ENCODE measurements around the gene GPATCH3.
"Not testable (repeated sequence)": the region's sequence is repeated elsewhere in the genome, so short reads cannot be mapped to it uniquely, and the experiment has no call there.

Gene GPATCH3, protein sequence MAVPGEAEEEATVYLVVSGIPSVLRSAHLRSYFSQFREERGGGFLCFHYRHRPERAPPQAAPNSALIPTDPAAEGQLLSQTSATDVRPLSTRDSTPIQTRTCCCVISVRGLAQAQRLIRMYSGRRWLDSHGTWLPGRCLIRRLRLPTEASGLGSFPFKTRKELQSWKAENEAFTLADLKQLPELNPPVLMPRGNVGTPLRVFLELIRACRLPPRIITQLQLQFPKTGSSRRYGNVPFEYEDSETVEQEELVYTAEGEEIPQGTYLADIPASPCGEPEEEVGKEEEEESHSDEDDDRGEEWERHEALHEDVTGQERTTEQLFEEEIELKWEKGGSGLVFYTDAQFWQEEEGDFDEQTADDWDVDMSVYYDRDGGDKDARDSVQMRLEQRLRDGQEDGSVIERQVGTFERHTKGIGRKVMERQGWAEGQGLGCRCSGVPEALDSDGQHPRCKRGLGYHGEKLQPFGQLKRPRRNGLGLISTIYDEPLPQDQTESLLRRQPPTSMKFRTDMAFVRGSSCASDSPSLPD

DNA sequence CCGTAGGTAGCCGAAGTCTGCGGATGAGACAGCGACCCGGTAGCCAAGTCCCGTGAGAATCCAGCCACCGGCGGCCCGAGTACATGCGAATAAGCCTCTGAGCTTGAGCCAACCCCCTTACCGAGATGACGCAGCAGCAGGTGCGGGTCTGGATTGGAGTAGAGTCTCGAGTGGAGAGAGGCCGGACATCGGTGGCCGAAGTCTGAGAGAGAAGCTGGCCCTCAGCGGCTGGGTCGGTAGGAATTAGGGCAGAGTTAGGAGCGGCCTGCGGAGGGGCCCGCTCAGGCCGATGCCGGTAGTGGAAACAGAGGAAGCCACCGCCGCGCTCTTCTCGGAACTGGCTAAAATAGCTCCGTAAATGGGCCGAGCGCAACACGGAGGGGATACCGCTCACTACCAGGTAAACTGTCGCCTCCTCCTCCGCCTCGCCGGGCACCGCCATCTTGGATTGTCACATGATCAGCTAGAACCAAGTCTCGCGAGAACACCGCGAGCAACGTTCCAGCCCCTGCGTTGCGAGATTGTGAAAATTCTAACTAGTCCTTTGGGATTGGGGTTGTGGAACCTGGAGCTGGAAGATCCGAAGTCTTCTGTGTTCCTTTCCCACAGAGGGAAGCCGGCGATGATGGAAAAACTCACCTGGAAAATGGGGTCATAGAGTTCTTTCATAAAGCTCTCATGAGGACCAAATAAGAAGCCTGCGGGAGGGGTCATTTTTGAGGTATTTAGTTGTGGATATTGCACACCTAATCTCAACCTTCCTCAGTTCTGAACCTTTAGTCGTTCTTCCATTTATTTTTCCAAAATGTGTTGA is at the start of gene GPATCH3:
Gene GPATCH3, minus strand, starts transcription at position 467 of the 814 bp plus-strand sequence. Its CDS starts 25 bp downstream, at position 442.
- Histone ChIP-seq H3K9me3 (ENCODE audit: control insufficient read depth in 2 of 2, low read length in 2 of 2) (no peaks in the 10 kb centered on the region), H3K9ac (ENCODE audit: low read depth in 1 of 2, low read length in 2 of 2) (peak within 1 kb of the TSS; percentile 81 to 89), H3K27ac (ENCODE audit: low read depth in 2 of 2, low read length in 2 of 2) (peak within 1 kb of the TSS; percentile 80 to 87), H3K4me1 (ENCODE audit: control insufficient read depth in 2 of 2, insufficient read depth in 2 of 2, low read length in 2 of 2) (peaks cover 13 to 20% of the 10 kb centered on the region in 2 donors), H3K27me3 (ENCODE audit: control insufficient read depth in 2 of 2, insufficient read depth in 2 of 2, low read length in 2 of 2) (no peaks in the 10 kb centered on the region), H3K36me3 (ENCODE audit: control insufficient read depth in 2 of 2, insufficient read depth in 2 of 2, low read length in 2 of 2) (peaks cover 11 to 14% of the 10 kb centered on the region in 2 donors), H3K4me3 (ENCODE audit: low read length in 2 of 2) (peak within 1 kb of the TSS; percentile 91 to 97)

DNA sequence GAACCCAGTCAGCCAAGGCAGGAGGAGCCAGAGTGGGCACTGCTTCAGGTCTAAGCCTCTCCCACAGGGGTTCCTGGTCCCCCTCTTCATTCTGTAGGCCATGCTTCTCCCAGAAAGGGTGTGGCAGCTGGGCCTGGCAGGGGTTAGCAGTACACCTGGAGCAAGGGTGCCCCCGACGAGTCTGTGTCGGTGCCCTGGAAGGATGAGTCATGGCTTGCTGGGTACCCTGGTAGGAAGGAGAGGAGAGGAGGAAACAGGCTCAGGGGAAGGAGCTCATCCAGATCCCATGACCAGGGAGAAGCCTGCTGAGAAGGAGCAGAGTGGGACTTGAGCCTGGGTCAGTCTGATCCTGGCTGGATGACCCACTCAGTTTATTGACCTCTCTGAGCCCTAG is 49.7 kb upstream of the GPATCH3 start:
- Histone ChIP-seq H3K36me3 (ENCODE audit: control insufficient read depth in 2 of 2, insufficient read depth in 2 of 2, low read length in 2 of 2) (peaks cover 42 to 45% of the 10 kb centered on the region in 2 donors), H3K9me3 (ENCODE audit: control insufficient read depth in 2 of 2, low read length in 2 of 2) (no peaks in the 10 kb centered on the region), H3K4me1 (ENCODE audit: control insufficient read depth in 2 of 2, insufficient read depth in 2 of 2, low read length in 2 of 2) (peaks cover 10 to 16% of the 10 kb centered on the region in 2 donors), H3K9ac (ENCODE audit: low read depth in 1 of 2, low read length in 2 of 2) (no peak overlapping the region), H3K4me3 (ENCODE audit: low read length in 2 of 2) (no peak overlapping the region), H3K27me3 (ENCODE audit: control insufficient read depth in 2 of 2, insufficient read depth in 2 of 2, low read length in 2 of 2) (no peaks in the 10 kb centered on the region), H3K27ac (ENCODE audit: low read depth in 2 of 2, low read length in 2 of 2) (no peak overlapping the region)

DNA sequence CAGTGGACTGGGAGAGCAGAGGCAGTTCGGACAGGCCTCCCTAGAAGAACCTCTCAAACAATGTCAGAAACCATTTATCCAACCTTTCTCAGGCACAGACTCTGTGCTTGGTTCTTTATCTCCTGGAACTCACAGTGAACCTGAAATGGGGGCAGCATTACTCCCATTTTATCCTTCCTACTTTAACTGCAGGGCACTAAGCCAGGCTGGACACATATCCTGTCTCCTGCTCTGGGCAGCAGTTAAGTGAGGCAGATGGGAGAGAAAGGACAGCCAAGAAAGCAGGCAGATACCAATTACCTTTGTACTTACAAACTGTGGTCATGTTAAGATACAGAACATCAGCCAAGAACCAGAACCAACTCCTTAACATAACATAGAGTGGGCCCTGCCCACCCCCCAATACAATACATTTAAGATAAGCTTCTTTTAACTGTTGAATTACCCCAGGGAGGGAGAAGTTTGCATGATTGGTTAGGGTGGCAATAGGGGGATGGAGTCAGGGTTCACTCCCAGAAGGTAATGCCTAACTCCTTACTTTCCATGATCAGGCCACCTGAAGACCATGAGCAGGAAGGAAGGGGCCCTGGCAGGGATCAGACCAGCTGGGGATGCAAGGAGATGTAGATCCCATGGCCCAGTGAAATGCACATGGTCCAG is 49.1 kb upstream of the GPATCH3 start:
- no peaks in the 10 kb centered on the region for H3K27me3 ChIP-seq (ENCODE audit: control insufficient read depth in 2 of 2, insufficient read depth in 2 of 2, low read length in 2 of 2)

DNA sequence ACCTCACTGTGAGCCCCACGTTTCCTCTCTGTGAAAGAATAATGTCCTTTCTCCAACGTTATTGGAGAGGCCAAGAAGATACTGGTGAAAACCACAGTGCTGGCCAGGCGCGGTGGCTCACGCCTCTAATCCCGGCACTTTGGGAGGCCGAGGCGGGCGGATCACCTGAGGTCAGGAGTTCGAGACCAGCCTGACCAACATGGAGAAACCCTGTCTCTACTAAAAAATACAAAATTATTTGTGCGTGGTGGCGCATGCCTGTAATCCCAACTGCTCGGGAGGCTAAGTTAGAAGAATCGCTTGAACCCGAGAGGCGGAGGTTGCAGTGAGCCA is 48.4 kb upstream of the GPATCH3 start:
- not testable (repeated sequence) for H3K27me3 ChIP-seq (ENCODE audit: control insufficient read depth in 2 of 2, insufficient read depth in 2 of 2, low read length in 2 of 2); H3K27ac ChIP-seq (ENCODE audit: low read depth in 2 of 2, low read length in 2 of 2); H3K9ac ChIP-seq (ENCODE audit: low read depth in 1 of 2, low read length in 2 of 2); H3K4me3 ChIP-seq (ENCODE audit: low read length in 2 of 2); H3K9me3 ChIP-seq (ENCODE audit: control insufficient read depth in 2 of 2, low read length in 2 of 2)
- Histone ChIP-seq H3K4me1 (ENCODE audit: control insufficient read depth in 2 of 2, insufficient read depth in 2 of 2, low read length in 2 of 2) (peaks cover 10 to 17% of the 10 kb centered on the region in 2 donors), H3K36me3 (ENCODE audit: control insufficient read depth in 2 of 2, insufficient read depth in 2 of 2, low read length in 2 of 2) (peaks cover 43 to 52% of the 10 kb centered on the region in 2 donors)

More for the DNA sequence above, 49.1 kb upstream of the GPATCH3 start:
- H3K27ac ChIP-seq (ENCODE audit: low read depth in 2 of 2, low read length in 2 of 2), result no peak overlapping the region
- H3K4me3 ChIP-seq (ENCODE audit: low read length in 2 of 2), result no peak overlapping the region
- H3K36me3 ChIP-seq (ENCODE audit: control insufficient read depth in 2 of 2, insufficient read depth in 2 of 2, low read length in 2 of 2), result peaks cover 43 to 46% of the 10 kb centered on the region in 2 donors
- H3K4me1 ChIP-seq (ENCODE audit: control insufficient read depth in 2 of 2, insufficient read depth in 2 of 2, low read length in 2 of 2), result peaks cover 10 to 17% of the 10 kb centered on the region in 2 donors
- no peak overlapping the region for H3K9ac ChIP-seq (ENCODE audit: low read depth in 1 of 2, low read length in 2 of 2)
- no peaks in the 10 kb centered on the region for H3K9me3 ChIP-seq (ENCODE audit: control insufficient read depth in 2 of 2, low read length in 2 of 2)

DNA sequence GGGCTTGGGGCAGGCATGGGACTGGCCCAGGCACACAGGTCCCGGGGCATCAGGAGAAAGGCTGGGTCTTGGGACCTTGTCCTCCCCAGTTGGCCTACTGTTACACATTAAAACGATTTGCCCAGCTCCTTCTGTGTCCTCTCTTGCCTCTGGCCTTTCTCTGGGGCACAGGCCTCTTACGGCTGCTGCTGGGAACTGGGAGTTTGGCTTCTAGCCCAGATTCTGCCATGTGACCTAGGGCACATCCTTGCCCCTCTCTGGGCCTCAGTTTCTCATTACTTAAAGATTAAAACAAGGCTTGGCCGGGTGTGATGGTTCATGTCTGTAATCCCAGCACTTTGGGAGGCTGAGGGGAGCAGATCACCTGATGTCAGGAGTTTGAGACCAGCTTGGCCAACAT is 46.0 kb upstream of the GPATCH3 start:
- Histone ChIP-seq H3K36me3 (ENCODE audit: control insufficient read depth in 2 of 2, insufficient read depth in 2 of 2, low read length in 2 of 2) (peaks cover 52 to 67% of the 10 kb centered on the region in 2 donors), H3K9ac (ENCODE audit: low read depth in 1 of 2, low read length in 2 of 2) (peak overlapping the region in 1 of 2 donors; percentile 45), H3K9me3 (ENCODE audit: control insufficient read depth in 2 of 2, low read length in 2 of 2) (no peaks in the 10 kb centered on the region), H3K27me3 (ENCODE audit: control insufficient read depth in 2 of 2, insufficient read depth in 2 of 2, low read length in 2 of 2) (no peaks in the 10 kb centered on the region), H3K27ac (ENCODE audit: low read depth in 2 of 2, low read length in 2 of 2) (peak overlapping the region; percentile 66 to 67), H3K4me1 (ENCODE audit: control insufficient read depth in 2 of 2, insufficient read depth in 2 of 2, low read length in 2 of 2) (peaks cover 10 to 17% of the 10 kb centered on the region in 2 donors), H3K4me3 (ENCODE audit: low read length in 2 of 2) (no peak overlapping the region)

DNA sequence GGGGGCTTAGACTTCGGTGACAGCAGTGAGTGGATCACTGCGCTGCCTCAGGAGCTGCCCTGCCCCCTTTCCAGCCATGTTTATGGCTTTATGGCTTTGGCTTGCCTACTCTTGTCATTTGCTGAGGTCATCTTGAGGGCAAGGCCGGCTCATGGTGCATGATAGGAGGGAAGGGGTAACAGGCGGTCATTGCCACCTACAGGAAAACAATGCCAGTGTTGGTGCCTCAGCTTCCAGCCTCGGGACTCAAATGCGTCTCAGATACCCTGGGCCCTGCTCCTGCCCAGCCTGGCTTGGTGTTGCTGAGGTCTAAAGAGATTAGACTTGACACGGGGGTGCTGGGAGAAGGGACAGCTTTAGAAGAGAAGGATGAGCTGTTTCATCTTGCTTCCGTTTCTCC is 45.5 kb upstream of the GPATCH3 start:
- Histone ChIP-seq H3K9me3 (ENCODE audit: control insufficient read depth in 2 of 2, low read length in 2 of 2) (no peaks in the 10 kb centered on the region), H3K36me3 (ENCODE audit: control insufficient read depth in 2 of 2, insufficient read depth in 2 of 2, low read length in 2 of 2) (peaks cover 47 to 65% of the 10 kb centered on the region in 2 donors), H3K27me3 (ENCODE audit: control insufficient read depth in 2 of 2, insufficient read depth in 2 of 2, low read length in 2 of 2) (no peaks in the 10 kb centered on the region), H3K4me3 (ENCODE audit: low read length in 2 of 2) (peak overlapping the region in 1 of 2 donors; percentile 26), H3K9ac (ENCODE audit: low read depth in 1 of 2, low read length in 2 of 2) (peak overlapping the region; percentile 13 to 26), H3K4me1 (ENCODE audit: control insufficient read depth in 2 of 2, insufficient read depth in 2 of 2, low read length in 2 of 2) (peaks cover 10 to 17% of the 10 kb centered on the region in 2 donors), H3K27ac (ENCODE audit: low read depth in 2 of 2, low read length in 2 of 2) (peak overlapping the region; percentile 66 to 67)

DNA sequence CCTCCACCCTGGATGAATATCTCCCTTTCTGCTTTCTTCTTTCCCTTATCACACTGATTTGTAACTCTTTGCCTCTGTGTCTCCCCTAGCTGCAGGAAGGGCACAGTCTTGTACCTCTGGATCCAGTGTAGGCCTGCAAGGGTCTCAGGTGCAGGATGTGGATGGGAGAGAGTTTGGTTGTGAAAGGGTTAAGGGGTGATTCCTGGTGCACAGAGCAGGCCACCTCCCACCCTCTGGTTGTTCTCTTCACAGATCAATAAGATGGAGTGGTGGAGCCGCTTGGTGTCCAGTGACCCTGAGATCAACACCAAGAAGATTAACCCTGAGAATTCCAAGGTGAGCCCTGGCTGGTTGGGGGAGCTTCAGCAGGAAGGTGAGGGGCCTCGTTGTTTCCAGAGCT is 44.9 kb upstream of the GPATCH3 start:
- Histone ChIP-seq H3K4me1 (ENCODE audit: control insufficient read depth in 2 of 2, insufficient read depth in 2 of 2, low read length in 2 of 2) (peaks cover 10 to 17% of the 10 kb centered on the region in 2 donors), H3K4me3 (ENCODE audit: low read length in 2 of 2) (no peak overlapping the region), H3K9me3 (ENCODE audit: control insufficient read depth in 2 of 2, low read length in 2 of 2) (no peaks in the 10 kb centered on the region), H3K27me3 (ENCODE audit: control insufficient read depth in 2 of 2, insufficient read depth in 2 of 2, low read length in 2 of 2) (no peaks in the 10 kb centered on the region), H3K27ac (ENCODE audit: low read depth in 2 of 2, low read length in 2 of 2) (peak overlapping the region; percentile 16 to 66), H3K36me3 (ENCODE audit: control insufficient read depth in 2 of 2, insufficient read depth in 2 of 2, low read length in 2 of 2) (peaks cover 42 to 62% of the 10 kb centered on the region in 2 donors), H3K9ac (ENCODE audit: low read depth in 1 of 2, low read length in 2 of 2) (peak overlapping the region; percentile 13 to 26)

DNA sequence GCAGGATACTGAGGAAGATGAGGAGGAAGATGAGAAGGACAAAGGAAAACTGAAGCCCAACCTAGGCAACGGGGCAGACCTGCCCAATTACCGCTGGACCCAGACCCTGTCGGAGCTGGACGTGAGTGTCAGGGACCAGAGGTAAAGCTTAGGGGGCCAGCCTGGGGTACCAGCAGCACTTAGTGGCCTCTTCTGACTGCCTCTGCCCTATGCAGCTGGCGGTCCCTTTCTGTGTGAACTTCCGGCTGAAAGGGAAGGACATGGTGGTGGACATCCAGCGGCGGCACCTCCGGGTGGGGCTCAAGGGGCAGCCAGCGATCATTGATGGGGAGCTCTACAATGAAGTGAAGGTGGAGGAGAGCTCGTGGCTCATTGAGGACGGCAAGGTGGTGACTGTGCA is 42.4 kb upstream of the GPATCH3 start:
- Histone ChIP-seq H3K27ac (ENCODE audit: low read depth in 2 of 2, low read length in 2 of 2) (no peak overlapping the region), H3K4me1 (ENCODE audit: control insufficient read depth in 2 of 2, insufficient read depth in 2 of 2, low read length in 2 of 2) (peaks cover 10 to 17% of the 10 kb centered on the region in 2 donors), H3K36me3 (ENCODE audit: control insufficient read depth in 2 of 2, insufficient read depth in 2 of 2, low read length in 2 of 2) (peaks cover 41 to 59% of the 10 kb centered on the region in 2 donors)

DNA sequence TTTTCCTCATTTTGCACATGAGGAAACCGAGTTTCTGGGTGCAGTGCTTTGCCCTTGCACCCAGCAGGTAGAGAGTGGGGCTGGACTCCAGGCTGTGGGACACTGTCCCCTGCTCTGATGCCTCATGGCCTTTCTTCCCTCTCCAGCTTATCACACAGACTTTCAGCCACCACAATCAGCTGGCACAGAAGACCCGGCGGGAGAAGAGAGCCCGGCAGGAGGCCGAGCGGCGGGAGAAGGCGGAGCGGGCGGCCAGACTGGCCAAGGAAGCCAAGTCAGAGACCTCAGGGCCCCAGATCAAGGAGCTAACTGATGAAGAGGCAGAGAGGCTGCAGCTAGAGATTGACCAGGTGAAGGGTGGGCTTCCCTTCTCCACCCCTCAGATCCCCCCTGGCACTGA is 41.0 kb upstream of the GPATCH3 start:
- no peak overlapping the region for H3K27ac ChIP-seq (ENCODE audit: low read depth in 2 of 2, low read length in 2 of 2)
- H3K27me3 ChIP-seq (ENCODE audit: control insufficient read depth in 2 of 2, insufficient read depth in 2 of 2, low read length in 2 of 2), result no peaks in the 10 kb centered on the region
- H3K4me3 ChIP-seq (ENCODE audit: low read length in 2 of 2), result no peak overlapping the region
- peaks cover 38 to 57% of the 10 kb centered on the region in 2 donors for H3K36me3 ChIP-seq (ENCODE audit: control insufficient read depth in 2 of 2, insufficient read depth in 2 of 2, low read length in 2 of 2)
- no peaks in the 10 kb centered on the region for H3K9me3 ChIP-seq (ENCODE audit: control insufficient read depth in 2 of 2, low read length in 2 of 2)
- no peak overlapping the region for H3K9ac ChIP-seq (ENCODE audit: low read depth in 1 of 2, low read length in 2 of 2)
- peaks cover 7 to 14% of the 10 kb centered on the region in 2 donors for H3K4me1 ChIP-seq (ENCODE audit: control insufficient read depth in 2 of 2, insufficient read depth in 2 of 2, low read length in 2 of 2)

More for the DNA sequence above, 42.4 kb upstream of the GPATCH3 start:
- Histone ChIP-seq H3K9ac (ENCODE audit: low read depth in 1 of 2, low read length in 2 of 2) (no peak overlapping the region), H3K9me3 (ENCODE audit: control insufficient read depth in 2 of 2, low read length in 2 of 2) (no peaks in the 10 kb centered on the region), H3K4me3 (ENCODE audit: low read length in 2 of 2) (no peak overlapping the region), H3K27me3 (ENCODE audit: control insufficient read depth in 2 of 2, insufficient read depth in 2 of 2, low read length in 2 of 2) (no peaks in the 10 kb centered on the region)

Measured in mucosa of rectum (tissue), 2 donors.